Measurements from ENCODE around the gene STXBP6.

- TF ChIP-seq CTCF (IDR thresholded peaks at IDR 0.05), result no peak
- no peak for TF ChIP-seq POLR2AphosphoS5 (IDR thresholded peaks at IDR 0.05; ENCODE audit: low read depth, low read length)
- TF ChIP-seq REST (IDR thresholded peaks at IDR 0.05; ENCODE audit: insufficient read depth in 1 of 2, low read depth in 2 of 2, low read length in 1 of 2), result no peak
- TF ChIP-seq TCF7L2 (IDR thresholded peaks at IDR 0.05; ENCODE audit: low read depth, low read length), result no peak
Measured at GRCh38 chr14:24875203-24875838, 174.6 kb downstream of the STXBP6 start.
